ENCODE results near the gene DUOX1. TPM values are rescaled to one million over a fixed set of nuclear protein-coding genes. Genes with fewer than 3 reads are reported as not detected.
A peak's percentile ranks its signal among the peaks of the same experiment; 100 is the strongest.

Gene DUOX1
- total RNA-seq, 2 experiments from 2014 or later = not detected

DNA sequence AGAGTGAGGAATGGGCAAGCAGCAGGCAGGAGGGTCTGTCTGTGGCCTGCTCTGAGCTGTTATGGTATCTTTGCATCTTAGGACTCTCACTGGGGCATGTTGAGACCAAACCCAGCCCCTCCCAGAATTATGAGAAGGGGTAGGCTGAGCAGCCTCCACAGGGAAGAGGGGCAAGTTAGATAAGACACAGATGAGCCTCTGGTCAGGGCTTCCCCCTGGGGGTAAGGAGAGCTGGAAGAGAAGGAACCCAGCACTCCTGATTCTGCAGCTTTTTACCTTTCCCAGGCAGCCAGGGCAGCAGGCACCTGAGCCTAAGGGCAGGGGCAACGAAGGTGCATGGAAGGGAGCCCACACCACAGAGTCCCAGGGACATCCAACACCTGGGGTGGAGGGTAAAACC lies 19.3 kb downstream of the DUOX1 start:
- Mint-ChIP-seq H3K27ac (no peak overlapping the region), H3K4me1 (no peaks in the 10 kb centered on the region), H3K9me3 (no peaks in the 10 kb centered on the region)

DNA sequence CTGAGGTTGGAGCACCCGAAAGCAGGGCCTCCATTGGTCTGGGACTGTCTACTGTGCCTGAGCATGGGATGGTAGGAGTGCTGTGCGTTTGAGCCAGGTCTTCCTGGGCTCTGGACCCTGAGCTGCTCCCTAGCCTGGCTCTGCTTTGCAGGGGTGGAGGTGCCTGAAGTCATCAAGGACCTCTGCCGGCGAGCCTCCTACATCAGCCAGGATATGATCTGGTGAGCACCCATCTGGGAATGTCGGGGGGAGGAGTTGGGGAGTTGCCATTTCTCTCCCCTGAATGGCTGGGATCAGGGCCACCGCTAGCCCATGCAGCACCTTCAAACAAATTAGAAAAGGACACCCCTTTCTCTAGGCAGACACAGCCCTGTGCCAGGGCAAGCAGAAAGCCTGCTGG lies 20.7 kb downstream of the DUOX1 start:
- POLR2A ChIA-PET = no interaction called here

More for the DNA sequence above, 19.3 kb downstream of the DUOX1 start:
- Mint-ChIP-seq H3K27me3 (no peaks in the 10 kb centered on the region), H3K4me3 (no peak overlapping the region), H3K36me3 (peaks cover 1% of the 10 kb centered on the region)
- POLR2A ChIA-PET = no interaction called here
- ATAC-seq (ENCODE audit: low read depth) (no peak), DNase-seq (no peak)

GRCh38 chr15:45150997-45151396 lies 21.2 kb downstream of the DUOX1 start:
- no peaks in the 10 kb centered on the region for H3K4me1 Mint-ChIP-seq
- ATAC-seq (ENCODE audit: low read depth) = no peak
- H3K9me3 Mint-ChIP-seq = no peaks in the 10 kb centered on the region
- no peaks in the 10 kb centered on the region for H3K27me3 Mint-ChIP-seq
- POLR2A ChIA-PET = no interaction called here
- no peak overlapping the region for H3K27ac Mint-ChIP-seq
- H3K4me3 Mint-ChIP-seq = no peak overlapping the region
- H3K36me3 Mint-ChIP-seq = peaks cover 1% of the 10 kb centered on the region
- no peak for DNase-seq

More for the DNA sequence above, 20.7 kb downstream of the DUOX1 start:
- Mint-ChIP-seq H3K4me1 (no peaks in the 10 kb centered on the region), H3K27me3 (no peaks in the 10 kb centered on the region), H3K4me3 (no peak overlapping the region), H3K36me3 (peaks cover 1% of the 10 kb centered on the region), H3K27ac (no peak overlapping the region), H3K9me3 (no peaks in the 10 kb centered on the region)
- DNase-seq (no peak), ATAC-seq (ENCODE audit: low read depth) (no peak)

DNA sequence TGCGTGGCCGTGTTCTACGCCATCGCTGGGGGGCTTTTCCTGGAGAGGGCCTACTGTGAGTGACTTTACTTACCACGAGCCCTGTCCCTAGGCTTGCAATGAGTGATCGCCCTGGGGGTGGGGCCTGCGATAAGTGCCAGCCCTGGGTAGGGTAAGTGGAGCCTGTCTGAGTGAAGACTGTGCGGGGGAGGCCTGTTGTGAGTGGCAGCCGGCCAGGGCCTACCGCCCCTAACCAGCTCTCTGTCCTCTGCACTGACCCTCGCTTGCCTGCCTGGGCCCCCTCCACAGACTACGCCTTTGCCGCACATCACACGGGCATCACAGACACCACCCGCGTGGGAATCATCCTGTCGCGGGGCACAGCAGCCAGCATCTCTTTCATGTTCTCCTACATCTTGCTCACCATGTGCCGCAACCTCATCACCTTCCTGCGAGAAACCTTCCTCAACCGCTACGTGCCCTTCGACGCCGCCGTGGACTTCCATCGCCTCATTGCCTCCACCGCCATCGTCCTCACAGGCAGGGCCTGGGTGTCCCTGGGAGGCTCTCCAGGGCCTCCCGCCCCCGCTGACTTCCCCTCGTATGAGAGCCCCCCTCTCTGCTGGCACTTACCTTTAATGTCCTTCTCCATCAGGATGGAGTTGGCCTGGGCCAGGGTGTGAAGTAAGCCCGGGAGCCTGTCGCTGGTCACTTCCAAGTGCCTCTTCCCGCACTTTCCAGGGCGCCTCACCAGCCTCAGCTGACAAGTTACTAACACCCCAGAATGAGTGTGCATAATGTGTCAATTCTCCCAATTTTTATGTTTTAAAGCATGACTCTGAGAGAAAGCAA lies 22.4 kb downstream of the DUOX1 start:
- Mint-ChIP-seq H3K9me3 (no peaks in the 10 kb centered on the region), H3K36me3 (peaks cover 3% of the 10 kb centered on the region), H3K4me3 (no peak overlapping the region), H3K27me3 (no peaks in the 10 kb centered on the region), H3K4me1 (no peaks in the 10 kb centered on the region), H3K27ac (no peak overlapping the region)
- POLR2A ChIA-PET = interaction anchor here (0.9 kb wide), 1 partner anchor 11 kb away, joined by 3 read pairs; no protein-coding TSS in a partner anchor
- no peak for ATAC-seq (ENCODE audit: low read depth)
- DNase-seq = no peak

- no peaks in the 10 kb centered on the region for H3K9me3 Mint-ChIP-seq
- peaks cover 3% of the 10 kb centered on the region for H3K36me3 Mint-ChIP-seq
- ATAC-seq (ENCODE audit: low read depth) (no peak), DNase-seq (no peak)
- H3K27me3 Mint-ChIP-seq = no peaks in the 10 kb centered on the region
- H3K27ac Mint-ChIP-seq = no peak overlapping the region
- H3K4me3 Mint-ChIP-seq = no peak overlapping the region
- peaks cover 6% of the 10 kb centered on the region for H3K4me1 Mint-ChIP-seq
- POLR2A ChIA-PET = interaction anchor here (0.7 to 1.2 kb wide), 2 partner anchors 23 to 31 kb away, joined by 3 to 7 read pairs; no protein-coding TSS in a partner anchor
Observed at GRCh38 chr15:45155739-45156138, 25.9 kb downstream of the DUOX1 start.

DNA sequence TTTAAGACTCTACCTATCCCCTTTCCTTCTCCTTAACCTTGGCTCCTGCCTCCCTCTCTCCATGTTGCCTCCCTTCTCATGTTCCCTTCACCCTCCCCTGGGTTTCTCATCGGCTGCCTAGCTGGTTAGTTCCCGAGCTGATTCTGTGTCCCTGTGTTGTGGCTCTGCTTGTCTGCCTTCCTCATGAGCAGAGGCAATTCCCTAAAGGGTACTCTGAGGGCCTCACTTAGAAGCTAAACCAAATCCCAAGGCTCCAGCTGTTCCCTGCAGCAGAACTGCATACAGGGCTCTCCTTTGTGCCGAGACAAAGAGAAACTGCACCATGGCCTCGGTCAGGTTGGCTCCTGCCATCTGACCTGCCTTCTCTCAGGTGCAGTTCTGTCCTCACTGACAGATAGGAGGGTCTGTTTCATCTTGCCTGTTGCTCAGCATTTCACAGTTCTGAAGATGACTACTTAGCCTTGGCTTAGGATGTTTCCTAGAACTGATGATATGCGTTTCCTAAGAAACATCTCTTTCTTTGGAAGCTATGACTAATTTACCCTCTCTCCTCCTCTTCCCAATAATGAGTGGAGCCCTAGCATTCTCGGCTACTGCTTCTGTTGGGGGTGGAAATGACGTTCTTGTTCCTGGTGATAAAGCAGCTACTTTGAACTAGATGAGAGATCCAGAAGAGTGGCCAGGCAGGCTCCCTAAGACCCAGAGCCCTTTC lies 27.1 kb downstream of the DUOX1 start:
- H3K4me3 Mint-ChIP-seq = no peak overlapping the region

DNA sequence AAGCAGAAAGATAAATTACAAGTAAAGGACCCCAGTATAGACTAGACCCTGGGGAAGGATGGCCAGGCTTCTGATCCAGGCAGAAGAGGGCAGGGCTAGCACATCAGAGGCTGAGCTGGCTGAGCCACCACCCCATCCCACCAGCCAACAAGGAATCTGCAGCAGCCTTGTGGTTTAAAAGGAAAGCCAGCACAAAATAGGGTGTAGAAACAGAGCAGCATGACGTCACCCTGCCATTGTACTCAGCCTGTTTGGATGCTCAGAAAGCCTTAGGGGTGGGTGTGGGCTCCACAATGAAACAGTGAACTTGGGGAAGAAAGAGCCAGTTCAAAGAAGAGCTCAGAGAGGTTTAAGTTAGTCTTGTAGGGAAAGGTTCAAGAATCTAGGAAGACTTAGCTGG lies 28.2 kb downstream of the DUOX1 start:
- Mint-ChIP-seq H3K36me3 (peaks cover 1% of the 10 kb centered on the region), H3K27me3 (no peaks in the 10 kb centered on the region), H3K4me3 (no peak overlapping the region), H3K9me3 (no peaks in the 10 kb centered on the region), H3K27ac (no peak overlapping the region), H3K4me1 (peaks cover 8% of the 10 kb centered on the region)
- no peak for DNase-seq
- POLR2A ChIA-PET = interaction anchor here (1.0 to 1.1 kb wide), 2 partner anchors 22 to 42 kb away, joined by 3 read pairs; no protein-coding TSS in a partner anchor
- no peak for ATAC-seq (ENCODE audit: low read depth)

More for the DNA sequence above, 27.1 kb downstream of the DUOX1 start:
- H3K36me3 Mint-ChIP-seq = peaks cover 3% of the 10 kb centered on the region
- peaks cover 6% of the 10 kb centered on the region for H3K4me1 Mint-ChIP-seq
- no peak overlapping the region for H3K27ac Mint-ChIP-seq
- H3K9me3 Mint-ChIP-seq = no peaks in the 10 kb centered on the region
- no peaks in the 10 kb centered on the region for H3K27me3 Mint-ChIP-seq
- DNase-seq (no peak), ATAC-seq (ENCODE audit: low read depth) (no peak)
- POLR2A ChIA-PET = no interaction called here

- no peak for DNase-seq
- no peak for ATAC-seq (ENCODE audit: low read depth)
- H3K4me1 Mint-ChIP-seq = peaks cover 16% of the 10 kb centered on the region
- POLR2A ChIA-PET = no interaction called here
- no peak overlapping the region for H3K4me3 Mint-ChIP-seq
- H3K27ac Mint-ChIP-seq = no peak overlapping the region
- H3K9me3 Mint-ChIP-seq = no peaks in the 10 kb centered on the region
- peaks cover under 1% of the 10 kb centered on the region for H3K36me3 Mint-ChIP-seq
- H3K27me3 Mint-ChIP-seq = no peaks in the 10 kb centered on the region
Observed at GRCh38 chr15:45161666-45162065, 31.9 kb downstream of the DUOX1 start.

GRCh38 chr15:45162771-45163507 lies 33.1 kb downstream of the DUOX1 start:
- H3K36me3 Mint-ChIP-seq = no peaks in the 10 kb centered on the region
- H3K4me1 Mint-ChIP-seq = peaks cover 18% of the 10 kb centered on the region
- no peak overlapping the region for H3K27ac Mint-ChIP-seq
- H3K9me3 Mint-ChIP-seq = no peaks in the 10 kb centered on the region
- peak; percentile 71 for DNase-seq
- H3K4me3 Mint-ChIP-seq = no peak overlapping the region
- ATAC-seq (ENCODE audit: low read depth) = no peak
- no peaks in the 10 kb centered on the region for H3K27me3 Mint-ChIP-seq
- POLR2A ChIA-PET = interaction anchor here (0.6 to 3.1 kb wide), 5 partner anchors 11 to 117 kb away, joined by 3 to 40 read pairs (median 5); no protein-coding TSS in a partner anchor

GRCh38 chr15:45163508-45163856 lies 33.7 kb downstream of the DUOX1 start:
- Mint-ChIP-seq H3K4me1 (peaks cover 16% of the 10 kb centered on the region), H3K36me3 (no peaks in the 10 kb centered on the region), H3K27me3 (no peaks in the 10 kb centered on the region), H3K27ac (no peak overlapping the region), H3K9me3 (no peaks in the 10 kb centered on the region), H3K4me3 (no peak overlapping the region)
- no peak for ATAC-seq (ENCODE audit: low read depth)
- no peak for DNase-seq
- POLR2A ChIA-PET = interaction anchor here (0.6 to 3.1 kb wide), 6 partner anchors 12 to 239 kb away, joined by 3 to 40 read pairs (median 4); a partner anchor contains a TSS

- H3K36me3 Mint-ChIP-seq = no peaks in the 10 kb centered on the region
- no peak for ATAC-seq (ENCODE audit: low read depth)
- H3K27me3 Mint-ChIP-seq = no peaks in the 10 kb centered on the region
Observed at GRCh38 chr15:45164914-45165313, 35.1 kb downstream of the DUOX1 start.

GRCh38 chr15:45165536-45165935 lies 35.7 kb downstream of the DUOX1 start:
- H3K27ac Mint-ChIP-seq = peak overlapping the region; percentile 69
- H3K36me3 Mint-ChIP-seq = no peaks in the 10 kb centered on the region
- H3K4me1 Mint-ChIP-seq = peaks cover 12% of the 10 kb centered on the region
- POLR2A ChIA-PET = interaction anchor here (1.6 to 3.1 kb wide), 2 partner anchors 21 to 34 kb away, joined by 3 to 40 read pairs; no protein-coding TSS in a partner anchor
- no peak for DNase-seq
- H3K4me3 Mint-ChIP-seq = peak overlapping the region; percentile 73
- no peak for ATAC-seq (ENCODE audit: low read depth)
- no peaks in the 10 kb centered on the region for H3K9me3 Mint-ChIP-seq
- no peaks in the 10 kb centered on the region for H3K27me3 Mint-ChIP-seq

More at GRCh38 chr15:45164914-45165313, 35.1 kb downstream of the DUOX1 start:
- H3K4me3 Mint-ChIP-seq = peak overlapping the region; percentile 40
- peaks cover 12% of the 10 kb centered on the region for H3K4me1 Mint-ChIP-seq
- DNase-seq = no peak
- H3K9me3 Mint-ChIP-seq = no peaks in the 10 kb centered on the region
- POLR2A ChIA-PET = interaction anchor here (3.1 kb wide), 1 partner anchor 35 kb away, joined by 40 read pairs; no protein-coding TSS in a partner anchor
- H3K27ac Mint-ChIP-seq = peak overlapping the region; percentile 69

All from activated naive CD8-positive, alpha-beta T cell treated with anti-CD3 and anti-CD28 coated beads, Interleukin-2, amount 10 ng/mL, durations not matched to agents 7 days and 5 days (primary cell).